CD4-positive, alpha-beta T cell treated with Interleukin-4 for 4 hours (primary cell): ENCODE results near the gene DNAH11.
"Not testable (repeated sequence)": the region's sequence is repeated elsewhere in the genome, so short reads cannot be mapped to it uniquely, and the experiment has no call there.

ENCODE experiments used
- DNase-seq: peaks from one replicate; pipeline ENCODE4 v3.0.0-alpha.2; 2020

Gene DNAH11

DNA sequence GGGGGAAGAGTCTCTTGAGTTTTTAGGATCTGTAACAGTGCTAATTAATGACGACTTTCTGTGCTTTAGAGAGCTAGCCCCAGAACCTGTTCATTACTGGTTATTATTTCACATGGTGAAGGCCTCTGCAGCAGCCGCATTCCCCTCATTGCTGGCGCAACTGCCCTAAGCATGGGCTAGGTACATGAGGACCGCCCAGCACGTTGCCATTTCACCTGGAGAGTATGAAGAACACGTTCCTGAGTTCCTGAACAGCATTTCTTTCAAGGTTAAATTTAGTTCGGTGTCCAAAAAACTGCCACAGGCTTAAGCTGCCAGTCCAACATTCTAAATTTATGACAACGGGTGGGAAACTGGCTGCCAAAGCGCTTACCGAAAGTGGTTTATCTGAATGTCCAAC is 177.0 kb downstream of the DNAH11 start:
- DNase-seq, result no peak

DNA sequence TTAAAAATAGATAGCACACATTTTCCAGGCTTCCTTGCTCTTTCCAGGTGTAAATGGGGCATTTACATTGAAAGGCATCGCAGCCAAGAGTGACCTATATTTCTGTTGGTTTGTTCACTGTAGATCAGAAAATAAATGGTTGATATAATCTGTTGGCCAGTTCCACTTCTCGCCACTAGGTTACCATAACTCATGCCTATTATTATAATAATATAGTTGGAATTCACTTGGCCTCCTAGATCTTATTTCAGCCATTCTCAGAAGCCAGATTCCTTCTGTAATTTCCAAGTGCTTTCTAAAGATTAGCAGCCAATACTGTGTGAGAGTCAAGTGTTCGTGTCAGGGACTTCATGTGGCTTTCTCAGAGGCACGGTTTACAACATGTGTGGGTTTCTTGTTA is 179.5 kb downstream of the DNAH11 start:
- no peak for DNase-seq

DNA sequence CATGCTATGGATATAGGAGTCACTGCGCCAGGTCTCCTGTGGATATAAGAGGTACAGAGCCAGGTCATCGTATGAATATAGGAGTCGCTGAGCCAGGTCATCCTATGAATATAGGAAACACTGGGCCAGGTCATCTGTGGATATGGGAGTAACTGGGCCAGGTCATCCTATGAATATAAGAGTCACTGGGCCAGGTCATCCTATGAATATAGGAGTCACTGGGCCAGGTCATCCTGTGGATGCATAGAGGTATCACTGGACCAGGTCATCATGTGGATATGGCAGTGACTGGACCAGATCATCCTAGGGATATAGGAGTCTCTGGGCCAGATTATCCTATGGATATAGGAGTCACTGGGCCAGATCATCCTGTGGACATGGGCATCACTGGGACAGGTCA is 181.7 kb downstream of the DNAH11 start:
- DNase-seq, result no peak

DNA sequence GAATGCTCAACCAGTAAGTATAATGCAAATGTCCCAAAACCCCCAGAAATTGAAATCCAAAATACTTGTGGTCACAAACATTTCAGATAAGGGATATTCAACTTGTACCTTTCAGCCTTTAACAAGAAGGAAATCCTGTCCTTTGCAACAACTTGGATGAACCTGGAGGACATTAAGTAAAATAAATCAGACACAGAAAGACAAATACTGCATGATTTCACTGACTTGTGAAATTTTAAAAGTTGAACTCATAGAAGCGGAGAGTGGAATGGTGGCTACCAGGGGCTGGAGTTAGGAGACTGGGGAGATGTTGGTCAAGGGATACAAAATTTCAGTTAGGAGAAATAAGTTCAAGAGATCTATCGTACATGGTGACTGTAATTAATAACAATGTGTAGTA is 187.6 kb downstream of the DNAH11 start:
- DNase-seq, result no peak

DNA sequence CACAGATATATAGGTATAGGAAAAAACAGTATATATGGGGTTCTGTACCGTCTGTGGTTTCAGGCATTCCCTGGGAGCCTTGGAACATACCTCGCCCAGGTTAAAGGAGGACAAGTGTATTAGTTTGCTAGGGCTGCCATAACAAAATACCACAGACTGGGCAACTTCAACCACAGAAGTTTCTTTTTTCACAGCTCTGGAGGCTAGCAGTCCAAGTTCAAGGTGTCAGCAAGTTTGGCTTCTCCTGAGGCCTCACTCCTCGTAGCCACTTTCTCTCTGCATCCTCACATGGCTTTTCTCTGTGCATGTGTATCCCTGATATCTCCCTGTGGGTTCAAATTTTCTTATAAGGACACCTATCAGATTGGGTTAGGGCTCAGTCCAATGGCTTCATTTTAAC is 189.1 kb downstream of the DNAH11 start:
- no peak for DNase-seq

DNA sequence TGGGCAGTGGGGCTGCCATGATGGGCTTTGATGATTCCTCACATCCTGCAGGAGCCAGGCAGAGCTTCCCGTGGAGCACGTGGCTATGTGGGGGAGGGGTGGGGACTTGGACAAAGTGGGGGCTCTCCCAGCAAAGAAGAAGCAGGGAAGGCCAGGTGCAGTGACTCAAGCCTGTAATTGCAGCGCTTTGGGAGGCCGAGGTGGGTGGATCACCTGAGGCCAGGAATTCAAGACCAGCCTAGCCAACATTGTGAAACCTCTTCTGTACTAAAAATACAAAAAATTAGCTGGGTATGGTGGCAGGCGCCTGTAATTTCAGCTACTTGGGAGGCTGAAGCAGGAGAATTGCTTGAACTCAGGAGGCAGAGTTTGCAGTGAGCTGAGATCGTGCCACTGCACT is 190.1 kb downstream of the DNAH11 start:
- not testable (repeated sequence) for DNase-seq

DNA sequence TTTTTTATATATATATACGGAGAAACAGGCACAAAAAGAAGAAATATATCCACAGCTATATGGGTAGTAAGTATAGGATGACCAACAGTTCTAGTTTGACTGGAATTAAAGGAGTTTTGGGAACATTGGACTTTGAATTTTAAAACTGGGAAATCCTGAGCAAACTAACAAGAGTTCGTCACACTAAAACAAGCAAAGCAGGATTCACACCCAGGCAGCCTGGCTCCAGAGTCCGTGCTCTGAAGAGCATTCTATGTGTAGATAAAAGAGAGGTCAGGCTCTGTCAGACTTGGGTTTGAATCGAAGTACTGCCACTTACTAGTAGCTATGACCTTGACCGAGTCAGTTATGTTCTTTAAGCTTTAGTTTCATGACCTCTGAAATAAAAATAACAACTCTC is 191.0 kb downstream of the DNAH11 start:
- no peak for DNase-seq

DNA sequence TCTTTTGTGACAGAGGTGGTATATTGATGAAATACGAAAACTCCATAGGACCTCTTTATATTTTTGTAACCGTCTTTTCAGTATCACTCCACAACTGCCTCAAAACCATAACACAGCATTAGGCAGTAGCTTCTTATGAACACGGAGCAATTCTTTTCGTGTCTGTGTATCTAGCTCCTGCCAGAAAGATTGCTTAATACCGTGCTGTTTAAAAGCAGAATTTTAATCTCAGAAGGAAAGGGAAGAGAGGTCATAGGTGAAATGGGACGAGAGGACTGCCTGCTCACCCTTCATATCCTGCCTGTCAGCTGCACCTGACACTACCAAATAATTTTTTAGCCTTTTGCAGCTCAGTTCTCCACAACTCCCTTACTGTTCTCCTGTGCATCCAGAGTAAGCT is 200.7 kb downstream of the DNAH11 start:
- DNase-seq, result no peak

DNA sequence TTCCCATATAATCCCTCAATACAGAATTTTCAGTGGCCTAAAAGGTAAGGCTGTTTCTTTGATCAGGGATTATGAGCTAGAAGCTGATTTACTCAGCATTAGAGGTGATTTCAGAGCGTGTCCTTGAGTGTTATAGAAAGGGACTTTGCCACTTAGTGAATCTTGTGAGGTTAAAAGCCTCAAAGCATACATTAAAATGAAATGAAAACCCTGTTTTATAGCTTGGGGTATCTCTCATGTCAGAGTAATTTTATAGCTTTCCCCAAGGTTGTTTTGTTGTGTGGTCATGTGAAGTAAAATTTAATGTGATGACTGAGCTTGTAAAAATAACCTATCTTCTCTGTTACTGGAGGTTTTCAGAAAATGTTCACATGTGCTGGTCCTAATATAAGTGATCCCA is 204.1 kb downstream of the DNAH11 start:
- DNase-seq, result no peak

DNA sequence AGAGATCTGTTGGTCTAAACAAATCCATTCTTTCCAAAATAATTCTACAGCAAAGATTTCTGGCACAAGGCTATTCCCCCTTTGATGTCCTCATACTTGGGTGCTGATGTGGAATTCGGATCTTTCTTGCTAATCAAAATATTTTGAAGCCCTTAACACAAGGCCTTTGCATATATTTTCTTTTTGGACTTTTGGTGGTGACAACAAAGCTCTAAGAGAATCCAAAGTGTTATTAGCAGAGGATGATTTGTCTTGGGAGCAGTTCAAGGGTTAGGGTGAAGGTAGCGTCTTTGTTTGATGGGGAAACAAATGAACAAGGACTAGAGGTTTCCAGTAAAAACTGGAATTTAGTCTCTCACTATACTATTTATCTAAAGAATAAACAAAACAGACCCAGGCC is 205.0 kb downstream of the DNAH11 start:
- no peak for DNase-seq

DNA sequence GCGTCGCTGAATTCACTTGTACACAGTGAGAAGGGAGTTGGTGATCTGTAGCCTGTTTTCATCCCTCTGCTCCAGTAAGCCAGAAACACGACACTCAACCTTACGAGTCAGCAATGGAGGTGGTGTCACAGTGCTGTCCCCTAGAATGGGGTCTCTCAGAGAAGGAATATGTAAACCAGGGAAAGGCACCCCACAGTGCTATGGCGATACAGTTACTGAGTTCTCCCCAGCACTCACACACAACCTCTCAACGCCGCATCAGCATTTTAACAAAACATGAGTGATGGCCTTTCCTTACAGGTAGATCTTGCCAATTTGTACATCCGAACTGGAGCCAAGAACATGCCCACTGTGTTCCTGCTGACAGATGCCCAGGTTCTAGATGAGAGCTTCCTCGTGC is 206.5 kb downstream of the DNAH11 start:
- DNase-seq, result no peak

DNA sequence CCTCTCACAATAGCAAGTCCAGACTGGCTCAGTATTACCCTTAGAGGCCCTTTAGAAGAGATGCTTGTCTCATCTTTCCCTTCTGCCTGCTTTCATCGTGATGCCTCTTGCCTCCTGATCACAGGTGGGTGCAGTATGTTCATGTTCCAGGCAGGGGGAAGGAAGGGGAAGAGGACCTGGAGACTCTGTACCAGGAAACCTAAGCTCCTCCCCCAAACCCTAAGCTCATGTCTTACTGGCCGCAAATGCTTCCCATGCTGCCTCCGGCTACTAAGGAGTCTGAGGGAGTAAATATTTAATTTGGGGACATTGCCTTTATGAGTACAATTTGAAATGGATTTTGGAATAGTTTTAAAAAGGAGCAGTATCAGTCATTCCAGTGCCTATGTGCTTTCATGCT is 210.2 kb downstream of the DNAH11 start:
- no peak for DNase-seq

DNA sequence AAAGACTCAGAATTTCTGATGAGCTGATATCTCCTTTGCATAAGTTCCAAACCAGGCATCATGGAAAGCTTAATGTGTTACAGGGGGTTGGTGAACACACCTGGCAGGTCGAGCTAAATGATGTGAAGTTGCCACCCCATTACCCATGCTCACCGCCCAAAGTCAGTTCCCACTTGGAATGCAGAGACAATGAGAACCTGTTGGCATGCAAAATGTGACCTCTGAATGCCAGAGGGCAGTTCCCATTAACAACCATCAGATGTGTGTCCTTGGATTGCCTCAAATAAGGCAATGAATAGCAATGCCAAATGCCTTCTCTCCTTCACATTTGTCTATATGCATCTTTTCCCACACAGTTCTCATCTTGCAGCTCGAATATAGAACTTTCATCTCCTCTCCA is 212.1 kb downstream of the DNAH11 start:
- DNase-seq, result no peak

DNA sequence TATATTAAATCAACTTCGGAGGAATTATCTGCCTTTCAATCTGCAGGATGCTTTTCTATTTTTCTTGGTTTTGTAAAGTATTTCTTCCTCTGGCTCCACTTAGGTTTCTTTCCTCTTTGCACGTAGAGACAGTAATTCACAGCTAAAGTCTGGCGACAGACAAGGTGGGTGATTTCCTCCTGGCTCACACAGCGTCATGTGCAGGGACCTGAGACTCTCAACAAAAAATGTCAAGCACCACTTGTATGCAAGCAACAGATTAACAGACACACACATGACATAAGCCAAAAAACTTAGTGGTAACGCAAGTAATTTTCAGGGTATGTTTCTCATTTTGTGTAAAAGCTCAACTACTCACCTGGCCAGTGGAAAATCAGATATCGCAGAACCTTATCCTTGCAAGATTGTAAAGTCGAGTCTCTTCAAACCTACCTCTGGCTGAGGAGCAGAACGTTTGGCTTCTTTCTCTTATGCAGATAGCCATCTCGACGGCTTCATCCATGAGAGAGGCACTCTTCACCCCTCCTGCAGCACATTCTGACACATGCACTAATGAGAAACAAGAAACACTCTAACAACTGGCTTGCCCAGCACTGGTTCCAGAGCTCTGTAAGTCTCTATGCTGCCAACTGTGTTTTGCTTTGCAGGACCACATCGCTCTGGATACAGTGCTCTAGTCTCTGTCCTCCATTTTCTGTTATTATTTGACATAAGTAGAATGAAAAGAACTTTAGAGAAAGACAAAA is 214.9 kb downstream of the DNAH11 start:
- no peak for DNase-seq

DNA sequence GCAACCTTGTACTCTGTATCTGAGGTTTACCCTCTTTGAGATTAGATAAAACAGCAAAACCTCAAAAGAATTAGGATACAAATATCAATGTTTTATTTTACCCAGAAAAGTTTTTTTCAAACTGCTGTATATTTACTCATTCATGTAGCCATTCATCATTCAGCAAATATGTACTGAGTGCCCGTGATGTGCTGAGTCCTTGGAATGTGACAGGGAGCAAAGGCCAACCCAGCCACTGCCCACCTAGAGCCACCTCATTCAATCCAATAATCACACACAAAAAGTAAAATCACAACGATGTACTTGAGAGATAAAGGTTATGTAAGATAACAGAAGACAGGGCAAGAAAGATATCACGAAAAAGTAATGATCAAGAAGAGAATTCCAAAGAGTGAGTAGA is 215.4 kb downstream of the DNAH11 start:
- DNase-seq, result no peak

DNA sequence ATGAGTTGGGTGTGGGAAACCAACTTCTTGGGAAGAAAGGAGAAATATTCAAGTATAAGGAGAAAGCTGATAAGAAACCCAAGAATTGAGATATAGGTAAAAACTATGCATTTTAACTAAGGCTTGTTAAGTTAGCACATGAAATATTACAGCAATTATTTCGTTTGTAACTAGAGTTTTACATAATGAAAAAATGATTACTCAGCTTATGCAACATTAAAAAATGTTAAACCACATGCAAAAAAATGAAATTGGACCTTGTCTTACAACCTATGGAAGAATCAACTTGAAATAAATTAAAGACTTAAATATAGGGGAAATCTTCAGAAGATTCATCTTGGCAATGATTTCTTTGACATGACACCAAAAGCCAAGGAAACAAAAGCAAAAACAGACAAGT is 219.6 kb downstream of the DNAH11 start:
- no peak for DNase-seq

DNA sequence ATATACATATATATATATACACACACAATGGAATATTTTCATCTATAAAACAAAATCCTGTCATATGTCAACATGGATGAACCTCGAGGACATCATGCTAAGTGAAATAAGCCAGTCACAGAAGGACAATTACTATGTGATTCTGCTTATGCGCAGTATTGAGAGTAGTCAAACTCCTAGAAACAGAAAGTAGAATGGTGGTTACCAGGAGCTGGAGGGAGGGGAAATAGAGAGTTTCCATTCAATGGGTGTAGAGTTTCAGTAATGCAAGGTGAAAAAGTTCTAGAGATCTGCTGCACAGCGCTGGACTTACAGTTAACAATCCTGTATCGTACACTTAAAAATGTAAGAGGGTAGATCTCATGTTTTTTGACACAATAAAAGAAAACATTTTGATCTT is 221.0 kb downstream of the DNAH11 start:
- no peak for DNase-seq

DNA sequence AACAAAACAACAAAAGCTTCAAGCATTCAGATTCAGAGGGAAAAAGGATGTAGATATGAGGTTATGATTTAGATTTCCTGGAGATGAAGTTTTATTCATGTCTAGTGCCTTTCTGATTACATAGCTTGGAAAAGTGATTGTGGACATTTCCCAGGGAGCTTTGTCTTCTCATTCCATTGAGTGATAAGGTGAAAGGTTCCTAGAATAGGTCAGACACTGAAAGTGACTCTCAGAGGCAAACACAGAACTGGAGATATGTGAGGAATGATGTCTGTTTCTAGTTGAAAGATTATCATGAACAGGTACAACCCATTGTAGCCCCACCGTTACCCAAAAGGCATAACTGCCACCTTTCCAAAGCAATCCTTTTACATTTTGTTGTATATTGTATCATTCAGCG is 223.4 kb downstream of the DNAH11 start:
- DNase-seq, result no peak

DNA sequence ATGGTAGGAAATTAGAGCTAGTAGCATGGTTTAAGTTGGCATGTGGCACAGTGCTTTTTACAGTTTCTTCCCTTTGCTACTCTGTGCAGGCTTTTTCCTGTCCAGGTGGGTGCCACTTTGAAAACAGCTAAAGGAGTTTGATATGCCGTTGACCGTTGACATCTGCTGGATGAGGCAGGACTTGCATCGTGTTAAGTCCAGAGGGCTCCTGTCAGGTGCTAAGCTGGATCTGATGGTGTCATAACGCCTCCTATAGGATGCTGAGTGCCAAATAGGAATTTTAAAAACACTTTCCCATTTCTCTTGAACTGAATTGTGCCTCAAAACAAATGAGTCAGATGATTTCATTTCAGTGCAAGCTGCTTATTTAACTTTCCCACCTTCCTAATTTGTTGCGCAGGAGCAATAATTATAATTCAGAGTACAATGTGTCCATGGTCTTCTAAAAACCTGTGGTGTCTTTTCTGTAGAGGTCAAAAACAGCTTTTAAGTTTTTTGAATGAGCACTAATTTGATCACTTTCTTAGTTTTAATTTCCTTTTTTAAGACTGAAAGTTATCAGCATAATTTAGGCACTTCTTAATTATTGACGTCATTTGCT is 224.6 kb downstream of the DNAH11 start:
- peak; percentile 5 for DNase-seq

DNA sequence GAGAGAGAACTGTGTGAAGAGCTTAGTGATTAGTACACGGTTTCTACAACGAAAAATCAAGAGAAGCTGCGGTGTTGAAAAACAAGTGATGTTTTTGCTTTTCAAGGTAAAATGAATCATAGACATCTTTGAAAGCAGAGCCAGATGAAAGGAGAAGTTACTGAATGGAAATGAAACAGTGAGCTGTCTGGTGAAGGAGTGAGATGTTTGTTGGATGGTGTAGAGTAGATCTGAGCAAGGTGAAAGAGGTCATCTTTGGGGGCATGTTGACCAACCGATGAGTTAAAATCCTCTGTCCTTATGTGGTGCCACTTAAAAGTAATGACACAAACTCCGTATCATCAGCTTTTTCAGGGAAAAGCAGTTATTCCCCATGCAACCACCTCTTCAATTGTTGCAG is 225.4 kb downstream of the DNAH11 start:
- DNase-seq, result no peak

DNA sequence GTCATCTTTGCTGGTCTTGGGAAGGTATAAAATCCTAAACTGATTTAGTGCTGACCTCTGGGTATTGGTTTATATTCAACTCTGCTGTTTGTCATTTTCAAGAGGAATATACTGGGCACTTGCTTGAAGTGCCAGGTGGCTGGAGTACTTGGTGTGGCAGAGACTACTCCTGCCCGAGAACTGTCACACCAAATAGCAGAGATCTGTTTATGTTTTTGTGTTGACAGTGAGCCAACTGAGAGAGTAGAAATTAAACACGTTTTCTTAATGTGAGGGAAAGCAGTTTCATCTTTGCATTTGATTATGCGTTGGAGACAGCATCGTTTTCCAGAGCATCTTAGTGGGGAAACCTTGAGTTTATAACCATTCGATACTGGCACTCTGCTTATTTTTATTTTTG is 228.4 kb downstream of the DNAH11 start:
- DNase-seq, result no peak

DNA sequence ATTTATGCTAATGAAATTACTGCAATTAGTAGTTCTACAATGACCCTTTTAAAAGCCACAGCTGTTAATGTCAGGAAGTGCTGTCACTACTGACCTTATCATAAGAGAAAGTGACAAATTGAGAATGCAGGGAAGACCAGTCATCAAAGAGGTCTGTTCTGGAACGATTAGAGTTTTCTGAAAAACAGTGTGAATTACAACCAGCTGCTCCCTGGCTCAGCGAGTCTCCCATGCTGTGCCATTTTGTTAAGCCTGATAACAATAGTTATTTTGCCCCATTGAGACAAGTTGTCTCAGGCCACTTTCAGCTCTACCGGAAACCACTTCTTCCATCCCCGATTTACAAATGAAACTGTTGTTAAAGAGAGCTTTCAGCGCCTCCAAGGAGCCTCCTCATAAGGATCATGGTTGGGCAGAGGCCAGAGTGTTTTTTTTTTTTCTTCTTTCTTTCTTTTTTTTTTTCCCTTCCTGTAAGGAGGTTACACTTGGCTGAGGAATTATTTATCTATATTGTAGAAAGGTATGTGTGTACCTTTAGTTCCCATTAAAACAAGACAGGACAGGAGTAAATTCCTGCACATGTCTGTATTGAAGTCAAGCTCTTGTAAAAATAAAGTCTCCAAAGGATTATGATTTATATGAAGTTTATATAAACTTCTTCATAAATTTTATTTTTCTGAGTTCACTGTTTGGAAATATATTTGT is 229.2 kb downstream of the DNAH11 start:
- DNase-seq, result no peak

DNA sequence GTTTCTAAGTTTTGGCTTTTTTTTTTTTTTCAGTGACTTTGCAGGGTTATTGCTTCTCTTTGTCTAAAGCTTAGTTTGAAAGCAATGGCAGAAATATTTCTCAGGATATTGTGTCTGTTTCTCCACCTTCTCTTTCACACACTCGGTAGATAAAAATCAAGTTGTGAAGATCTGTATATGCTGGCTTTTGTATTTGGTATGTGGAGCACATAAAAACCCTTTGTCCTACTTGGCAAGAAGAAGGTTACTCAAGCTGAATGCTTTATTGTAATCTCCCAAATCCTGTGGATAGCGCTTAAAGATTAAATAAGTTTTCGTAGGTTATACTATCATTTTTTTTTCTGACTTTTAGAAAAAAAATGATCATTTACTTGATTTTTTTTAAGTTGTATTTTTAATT is 230.5 kb downstream of the DNAH11 start:
- DNase-seq, result no peak

DNA sequence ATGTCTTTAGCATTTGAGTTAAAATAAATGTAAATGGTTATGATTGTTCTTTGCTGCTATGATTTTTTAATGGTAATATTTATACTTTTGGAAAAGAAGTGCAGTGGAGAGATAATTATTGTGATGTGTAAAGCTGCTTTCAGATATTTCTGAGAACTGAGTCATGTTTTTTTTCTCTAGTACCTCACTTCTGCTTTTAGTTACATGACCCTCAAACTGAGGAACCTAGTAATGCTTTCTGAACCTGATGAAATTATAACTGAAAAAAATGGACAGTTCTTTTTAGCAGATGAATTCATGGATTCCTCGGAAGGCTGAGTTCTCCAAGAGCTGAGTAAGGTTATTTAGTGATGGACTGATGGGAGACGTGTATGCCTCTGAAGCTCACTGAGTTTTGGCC is 235.1 kb downstream of the DNAH11 start:
- DNase-seq, result no peak

DNA sequence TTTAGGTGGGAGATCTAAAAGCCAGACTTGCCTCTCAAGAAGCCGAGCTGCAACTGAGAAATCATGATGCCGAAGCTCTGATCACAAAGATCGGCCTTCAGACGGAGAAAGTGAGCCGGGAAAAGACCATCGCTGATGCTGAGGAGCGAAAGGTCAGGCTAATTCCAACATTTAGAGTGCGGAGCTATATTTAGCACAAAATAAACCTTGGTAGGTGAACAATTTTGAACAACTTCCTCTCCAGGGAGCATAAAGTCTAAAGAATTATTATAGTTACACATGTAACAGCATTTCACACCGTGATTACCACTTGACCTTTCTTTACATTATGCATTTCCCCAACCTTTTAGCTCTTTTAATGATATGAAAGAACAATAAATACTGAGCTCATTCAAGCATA is 236.1 kb downstream of the DNAH11 start:
- DNase-seq, result no peak
